NCI-H1105 (cell line): ENCODE measurements around the gene ARRB1.

Experiments
- DNase-seq: peaks from one replicate; lab custom pipeline; 2025; lab: John Stamatoyannopoulos, UW

Gene ARRB1

DNA sequence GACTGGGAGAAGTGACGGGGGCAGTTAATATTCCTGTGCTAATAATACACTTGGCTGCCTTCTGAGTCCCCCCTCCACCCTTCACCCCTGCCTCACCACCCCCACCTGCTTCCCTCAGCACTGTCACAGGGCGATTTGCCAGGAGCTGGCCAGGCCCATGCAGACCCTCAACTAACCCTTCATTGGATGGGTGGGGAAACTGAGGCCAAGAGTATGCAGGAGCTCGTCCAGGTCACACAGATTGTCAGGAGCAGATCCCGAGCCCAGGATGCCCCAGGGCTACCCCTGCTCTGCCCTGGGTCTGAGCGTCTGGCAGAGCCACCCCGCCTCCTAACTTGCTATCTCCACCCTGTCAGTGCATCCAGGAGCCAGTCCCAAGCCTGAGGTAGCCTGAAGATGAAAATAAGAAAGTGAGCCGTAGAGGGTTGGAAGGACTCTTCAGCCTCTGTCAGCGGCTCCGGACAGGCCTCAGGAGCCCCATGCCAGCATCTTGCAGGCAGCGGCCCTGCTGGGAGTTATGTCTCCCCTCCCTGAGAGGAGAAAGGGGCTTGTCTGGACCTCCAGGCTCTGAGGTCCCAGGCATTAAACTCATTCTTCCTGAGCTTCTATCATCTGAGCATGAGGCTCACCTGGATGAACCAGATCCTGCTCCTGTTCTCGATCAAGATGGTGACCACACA is 104.7 kb downstream of the ARRB1 start:
- DNase-seq: no peak

- DNase-seq: no peak
Observed at GRCh38 chr11:75246006-75246670, 105.3 kb downstream of the ARRB1 start.

DNA sequence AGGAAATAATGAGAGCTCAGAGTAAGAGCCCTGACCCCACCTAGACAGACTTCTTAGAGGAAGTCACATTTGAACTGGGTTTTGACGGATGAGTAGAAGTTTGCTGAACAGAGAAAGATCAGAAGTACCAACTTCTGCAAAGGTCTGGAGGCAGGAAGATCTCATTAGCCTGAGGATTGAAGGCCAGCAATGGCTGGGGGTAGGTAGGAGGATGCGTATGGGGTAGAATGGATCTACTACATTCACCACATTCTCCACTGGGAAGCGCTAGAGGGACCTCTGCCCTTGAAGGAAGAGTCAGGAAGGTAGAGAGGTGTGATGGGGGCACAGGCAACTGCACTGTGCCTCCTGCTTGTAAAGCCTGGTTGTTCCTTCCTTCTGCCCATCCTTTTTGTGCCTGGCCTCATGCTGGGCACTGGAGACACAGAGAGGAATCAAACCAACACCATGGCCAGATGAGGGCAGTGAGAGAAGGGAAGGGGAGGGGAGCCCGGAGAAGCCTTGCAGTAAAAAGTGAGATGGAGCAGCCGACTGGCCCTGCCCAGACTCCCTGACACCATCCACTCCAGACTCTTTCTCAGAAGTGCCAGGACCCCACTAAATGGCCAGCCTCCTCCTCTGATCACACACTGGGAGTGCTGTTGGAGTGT is 106.0 kb downstream of the ARRB1 start:
- DNase-seq: no peak

DNA sequence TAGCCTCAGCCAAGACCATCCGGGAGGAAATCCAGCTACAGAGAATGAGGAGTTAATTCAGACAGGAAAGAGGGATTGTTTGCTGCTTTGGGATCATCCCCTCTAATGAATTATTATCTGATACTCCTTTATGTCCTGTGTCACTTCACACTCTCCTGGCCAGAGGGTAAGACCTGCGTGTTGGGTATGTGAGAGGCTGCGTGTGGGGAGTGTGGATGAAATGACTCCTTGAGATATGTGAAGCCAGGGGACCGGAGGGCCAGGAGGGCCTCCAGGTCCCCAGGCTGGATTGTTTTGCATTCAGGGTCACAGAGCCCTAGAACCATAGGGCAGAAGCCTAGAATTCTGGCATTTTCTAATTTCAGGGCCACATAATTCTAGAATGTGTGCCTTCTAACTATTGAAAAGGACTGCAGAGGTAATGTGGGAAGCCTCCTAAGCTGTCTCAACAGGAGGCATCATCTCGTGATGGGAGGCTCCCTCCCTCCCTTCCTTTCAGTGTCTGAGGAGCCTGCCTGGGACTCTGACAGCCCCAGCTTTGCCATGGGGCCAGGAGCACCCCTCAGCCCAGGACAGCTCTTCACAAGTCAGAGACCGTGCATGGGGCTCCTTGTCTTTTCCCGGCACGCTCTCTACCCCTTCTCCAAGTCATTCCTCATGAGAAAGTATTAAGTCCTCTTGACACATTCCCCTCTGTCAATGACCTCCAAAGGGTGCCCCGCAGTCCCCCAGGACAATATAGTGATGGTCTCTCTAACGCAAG is 107.2 kb downstream of the ARRB1 start:
- DNase-seq: no peak

DNA sequence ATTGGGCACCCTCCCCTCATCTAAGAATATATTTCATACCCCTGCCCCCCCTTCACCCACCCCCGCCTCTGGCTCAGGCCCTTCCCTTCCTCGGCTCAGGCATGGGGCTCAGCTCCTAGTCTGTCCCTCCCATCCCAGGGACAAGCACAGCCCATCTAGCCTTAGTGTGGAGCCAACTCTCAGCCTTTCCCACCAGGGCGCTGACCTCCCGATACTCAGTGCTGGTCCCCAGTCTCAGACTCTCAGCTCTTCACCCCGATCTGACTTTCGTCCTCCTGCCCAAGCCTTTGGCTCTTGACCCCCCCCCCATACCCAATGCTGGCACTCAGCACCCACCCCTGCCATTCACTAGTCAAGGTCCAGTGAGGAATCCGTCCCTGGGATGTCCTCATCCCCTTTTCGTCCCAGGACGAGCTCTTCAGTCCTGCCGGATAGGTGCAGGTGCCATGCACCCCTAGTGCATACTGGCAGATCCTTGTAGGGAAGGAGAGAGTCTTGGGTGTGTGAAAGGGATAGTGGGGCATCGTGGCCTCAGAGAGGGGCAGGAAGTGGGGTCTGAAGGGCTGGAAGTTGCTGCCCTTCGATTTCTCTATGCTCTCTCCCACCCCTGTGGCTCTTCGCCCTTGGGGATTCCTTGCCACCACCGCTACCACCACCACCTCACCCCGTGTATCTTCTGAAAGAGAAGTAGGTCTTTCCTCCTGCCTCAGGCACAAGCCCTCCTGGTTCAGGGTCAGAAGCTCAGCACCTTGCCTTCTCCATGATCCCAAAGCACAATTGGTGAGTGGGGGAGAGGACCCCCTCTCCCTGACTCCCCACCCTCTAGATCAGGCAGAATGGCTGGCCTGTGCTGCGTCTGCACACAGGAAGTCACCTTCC is 108.5 kb downstream of the ARRB1 start:
- no peak for DNase-seq

DNA sequence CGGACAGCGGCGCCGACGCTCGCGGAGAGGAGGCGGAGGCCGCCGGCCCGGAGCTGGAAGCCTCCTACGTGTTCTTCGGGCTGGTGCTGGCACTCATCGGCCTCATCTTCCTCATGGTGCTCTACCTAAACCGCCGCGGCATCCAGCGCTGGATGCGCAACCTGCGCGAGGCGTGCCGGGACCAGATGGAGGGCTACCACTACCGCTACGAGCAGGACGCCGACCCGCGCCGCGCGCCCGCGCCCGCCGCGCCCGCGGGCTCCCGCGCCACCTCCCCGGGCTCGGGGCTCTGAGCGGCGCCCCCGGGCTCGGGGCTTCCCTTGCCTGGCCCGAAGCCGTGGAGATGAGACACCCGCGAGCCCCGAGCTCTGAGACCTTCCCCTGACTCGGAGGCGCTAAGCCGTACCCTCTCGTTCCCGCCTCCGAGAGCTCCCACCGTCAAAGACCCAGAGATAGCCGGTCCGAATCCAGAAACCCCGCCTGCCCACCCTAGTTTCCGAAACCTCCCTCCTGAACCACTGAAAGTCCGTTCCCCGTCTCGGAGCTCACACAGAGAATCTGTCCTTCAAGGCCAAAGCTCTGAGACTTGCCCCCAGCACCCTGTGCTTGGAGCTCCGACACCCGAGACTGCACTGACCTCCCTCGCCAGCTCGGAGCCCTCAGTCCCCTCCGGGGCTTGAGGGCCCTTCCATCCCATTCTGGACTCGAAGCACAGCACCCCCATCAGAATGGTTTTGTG is 109.4 kb downstream of the ARRB1 start:
- DNase-seq: no peak

GRCh38 chr11:75241036-75241905 is 110.2 kb downstream of the ARRB1 start:
- peak; percentile 82 for DNase-seq

GRCh38 chr11:75240311-75241035 is 111.0 kb downstream of the ARRB1 start, which contains the start of gene TPBGL:
Gene TPBGL (plus strand): TSS chr11:75240774. CDS start chr11:75241050, 276 bp downstream.
- peak; percentile 41 for DNase-seq

DNA sequence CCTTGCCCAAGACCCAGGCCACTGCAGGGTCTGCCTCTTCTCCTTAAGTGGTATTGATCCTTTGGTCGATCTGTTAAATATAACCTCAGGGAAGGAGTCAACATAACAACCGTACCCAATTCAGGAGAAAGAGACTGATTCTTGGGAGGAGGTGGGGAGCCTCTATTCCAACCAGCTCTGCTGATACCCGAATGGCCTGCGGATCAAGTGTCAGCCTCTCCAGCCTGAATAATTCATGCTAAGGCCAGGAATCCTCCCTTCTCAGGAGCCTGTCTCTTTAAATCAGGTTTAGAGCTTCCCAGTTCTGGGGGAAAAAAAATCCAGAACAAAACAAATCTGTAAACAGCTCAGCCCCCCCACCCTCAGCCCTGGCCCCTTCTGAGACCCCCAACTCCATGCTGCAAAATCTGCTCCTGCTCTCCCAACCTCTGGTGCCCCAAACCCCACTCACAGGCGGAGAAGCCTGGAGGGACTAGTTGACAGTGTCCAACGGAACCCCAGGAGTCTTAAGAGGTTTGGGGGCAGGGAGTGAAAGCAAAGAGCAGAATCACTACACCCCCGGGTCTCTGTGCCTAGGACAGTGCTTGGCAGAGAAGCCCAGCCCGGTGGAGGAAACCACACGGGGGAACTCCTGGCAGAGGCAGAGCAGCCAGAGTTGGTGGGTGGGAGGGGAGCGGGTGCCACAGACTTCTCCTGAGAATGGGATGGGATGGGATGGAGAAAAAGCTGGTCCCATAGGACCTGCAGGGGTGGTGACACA is 111.8 kb downstream of the ARRB1 start:
- DNase-seq: no peak

DNA sequence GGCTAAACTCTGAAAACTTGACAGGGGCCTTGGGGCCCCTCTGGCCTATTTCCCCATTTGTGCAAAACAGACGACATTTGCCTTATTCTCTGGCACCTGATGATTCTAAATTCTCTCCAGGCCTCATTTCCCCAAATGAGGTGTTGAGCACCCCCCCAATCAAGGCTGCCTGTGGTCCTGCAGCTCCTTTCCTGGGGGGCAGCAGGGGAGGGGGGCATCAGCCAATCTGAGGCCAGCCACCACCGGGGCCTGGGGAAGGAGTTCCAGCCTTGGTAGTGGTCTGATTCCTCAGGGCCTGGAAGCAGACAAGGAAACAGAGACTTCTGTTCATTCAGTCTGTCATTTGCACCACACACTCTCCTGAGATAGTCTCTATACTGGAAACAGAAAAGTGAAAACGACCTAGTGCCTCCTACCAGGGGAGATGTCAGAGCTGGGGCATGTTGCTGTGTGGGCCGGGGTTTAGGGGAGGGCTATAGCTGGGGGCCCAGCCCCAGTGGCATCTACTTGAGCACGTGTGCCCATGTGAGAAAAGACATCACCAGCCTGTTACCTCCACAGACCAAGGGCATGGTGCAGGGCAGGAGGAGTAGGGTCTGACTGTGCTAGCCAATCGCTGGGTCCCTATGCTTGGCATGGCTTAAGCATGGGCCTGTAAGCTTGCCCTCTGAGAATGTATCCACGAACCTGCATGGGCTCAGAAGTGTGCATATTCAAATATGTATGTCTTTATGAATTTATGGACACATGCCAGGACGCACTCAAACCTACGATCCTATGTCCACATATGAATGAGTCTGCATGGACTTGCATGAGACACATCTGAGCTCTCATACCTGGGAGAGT is 112.6 kb downstream of the ARRB1 start:
- no peak for DNase-seq

DNA sequence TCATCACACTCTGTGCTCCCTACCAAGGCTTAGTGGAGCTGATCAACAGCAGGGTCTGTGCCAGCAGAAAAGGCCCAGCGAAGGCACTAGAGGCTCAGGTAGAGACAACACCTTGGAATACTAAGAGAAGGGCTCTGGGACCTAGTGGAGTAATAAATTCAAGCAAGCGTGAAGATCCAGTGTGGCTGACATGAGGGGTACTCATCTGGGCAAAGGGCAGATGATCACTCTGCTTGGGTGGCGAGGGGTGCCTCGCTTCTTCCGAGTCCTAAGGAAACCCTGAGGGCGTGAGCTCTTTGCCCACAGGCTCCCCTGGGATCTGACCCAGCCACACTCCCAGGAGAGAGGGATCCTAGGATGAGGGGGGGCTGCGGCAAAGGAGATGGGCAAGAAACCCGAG is 114.4 kb downstream of the ARRB1 start:
- no peak for DNase-seq

GRCh38 chr11:75236062-75236461 is 115.4 kb downstream of the ARRB1 start:
- DNase-seq: no peak

DNA sequence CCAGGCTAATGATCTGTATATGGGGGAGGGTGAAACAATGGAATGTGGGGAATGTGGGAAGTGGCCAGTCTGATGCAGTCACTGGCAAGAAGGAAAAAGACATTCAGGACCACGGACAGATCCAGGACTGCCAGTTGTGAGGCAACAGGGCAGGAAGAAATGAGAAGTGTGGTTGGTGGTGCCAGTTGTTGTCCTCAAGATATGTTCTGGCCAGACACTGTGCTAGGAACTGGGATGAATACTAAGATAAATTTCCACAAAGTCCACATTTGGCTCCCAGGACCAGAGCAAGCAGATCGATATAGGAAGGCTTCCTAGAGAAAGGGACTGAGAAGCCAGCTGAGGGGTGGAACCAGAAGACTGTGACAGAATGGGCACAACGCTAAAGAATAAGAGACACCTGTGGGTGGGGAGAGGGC is 117.7 kb downstream of the ARRB1 start:
- DNase-seq: no peak

GRCh38 chr11:75230621-75231020 is 120.8 kb downstream of the ARRB1 start:
- DNase-seq: no peak

DNA sequence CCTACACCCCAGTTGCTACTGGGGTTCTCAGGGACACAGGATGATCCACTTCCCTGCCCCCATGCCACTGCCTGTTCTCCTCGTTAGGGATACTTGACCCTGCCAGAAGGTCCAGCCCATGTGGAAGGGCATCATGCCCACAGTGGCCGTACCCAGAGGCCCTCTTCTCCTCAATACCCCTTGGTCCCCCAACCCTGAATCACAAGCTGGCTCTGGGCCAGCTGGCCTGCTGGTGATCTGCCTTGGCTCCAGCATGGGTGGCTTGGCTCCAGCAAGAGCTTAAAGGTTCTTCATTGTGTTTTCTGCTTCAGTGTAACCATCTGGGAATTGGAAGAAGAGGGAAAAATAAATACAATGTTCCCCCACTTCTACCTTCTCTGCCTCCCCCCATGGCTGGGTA is 122.0 kb downstream of the ARRB1 start:
- DNase-seq: no peak

GRCh38 chr11:75225794-75226193 is 125.7 kb downstream of the ARRB1 start:
- DNase-seq: no peak

DNA sequence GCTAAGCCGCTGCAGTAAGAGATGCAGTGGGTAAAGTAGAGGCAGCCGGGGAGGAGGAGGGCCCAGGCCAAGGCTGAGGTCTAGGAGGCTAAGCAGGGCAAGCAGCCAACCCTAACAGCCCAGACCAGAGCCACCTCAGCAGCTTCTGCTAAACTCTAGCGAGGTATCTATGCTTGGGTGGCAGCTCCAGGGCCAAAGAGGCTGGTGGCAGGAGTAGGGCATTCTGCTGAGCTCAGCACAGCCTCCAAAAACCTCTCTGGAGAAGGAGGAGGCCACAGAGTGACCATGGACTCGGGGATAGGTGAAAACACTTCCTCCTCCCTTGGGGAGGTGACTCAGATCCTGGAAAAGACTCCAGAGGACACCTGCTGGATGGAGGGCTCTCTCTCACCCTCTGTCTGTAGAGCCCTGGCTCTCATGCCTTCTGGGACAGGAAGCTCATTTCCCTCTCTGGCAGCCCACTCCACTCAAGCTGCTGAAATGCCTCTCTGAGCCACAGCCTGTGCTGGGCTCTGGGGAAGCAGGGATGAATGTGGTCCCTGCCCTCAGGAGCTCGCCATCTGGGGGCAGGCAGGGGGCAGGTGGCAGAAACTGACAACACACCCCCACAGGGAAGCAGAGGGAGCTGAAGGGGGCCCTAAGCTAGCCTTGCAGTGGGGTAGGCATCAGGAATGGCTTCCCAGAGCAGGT is 127.4 kb downstream of the ARRB1 start:
- no peak for DNase-seq
